Lower lobe of right lung (tissue), 2 donors: ENCODE measurements around the gene ZNF615. TPM values are rescaled to one million over a fixed set of nuclear protein-coding genes. Genes with fewer than 3 reads are reported as not detected.

Experiments used
- ATAC-seq, 2 donors: fragments of 200-7000 bp; cut with Tn5 transposase; one replicate each; pipeline ENCODE4 v1.9.1; 2020 to 2022; ENCODE audit warnings: mild to moderate bottlenecking in 2 of 2, moderate library complexity in 2 of 2
- DNase-seq: peaks from one replicate; pipeline ENCODE4 v3.0.0-alpha.2; 2020
- H3K27ac ChIP-seq: fragments of 200-600 bp; one replicate; pipeline ENCODE4 v1.8.0; 2022
- H3K27me3 ChIP-seq: fragments of 200-600 bp; one replicate; pipeline ENCODE4 v1.8.0; 2022; ENCODE audit warnings: low read depth
- H3K36me3 ChIP-seq: fragments of 200-600 bp; one replicate; pipeline ENCODE4 v1.8.0; 2022; ENCODE audit warnings: mild to moderate bottlenecking
- H3K4me1 ChIP-seq: fragments of 200-600 bp; one replicate; pipeline ENCODE4 v1.8.0; 2022
- H3K4me3 ChIP-seq: fragments of 200-600 bp; one replicate; pipeline ENCODE4 v1.8.0; 2022; ENCODE audit warnings: mild to moderate bottlenecking
- H3K9me3 ChIP-seq: fragments of 200-600 bp; one replicate; pipeline ENCODE4 v1.8.0; 2022
- CTCF ChIP-seq: fragments of 200-600 bp; IDR thresholded peaks from one replicate; pipeline ENCODE4 v1.8.0; 2022; ENCODE audit warnings: antibody characterized with exemption, mild to moderate bottlenecking
- intact Hi-C: fragments of 100-400 bp; cut with DNase I; formaldehyde crosslinking; loops from one replicate; pipeline ENCODE4 v1.11.0; 2022
- total RNA-seq: library from RNA; stranded (reverse); fragmentation: NEBNext Ultra II Directional; extraction: Animal tissue kit (Norgen Biotek cat#: 25700); gene quantifications from one replicate; pipeline ENCODE4 v1.2.1, GENCODE V29; 2021
- donor health status: DM: no; HTN: yes; CAD: no; lungs with severe emphysema.

Gene ZNF615
- total RNA-seq, 1 donor from 2014 or later = 9.6 TPM

DNA sequence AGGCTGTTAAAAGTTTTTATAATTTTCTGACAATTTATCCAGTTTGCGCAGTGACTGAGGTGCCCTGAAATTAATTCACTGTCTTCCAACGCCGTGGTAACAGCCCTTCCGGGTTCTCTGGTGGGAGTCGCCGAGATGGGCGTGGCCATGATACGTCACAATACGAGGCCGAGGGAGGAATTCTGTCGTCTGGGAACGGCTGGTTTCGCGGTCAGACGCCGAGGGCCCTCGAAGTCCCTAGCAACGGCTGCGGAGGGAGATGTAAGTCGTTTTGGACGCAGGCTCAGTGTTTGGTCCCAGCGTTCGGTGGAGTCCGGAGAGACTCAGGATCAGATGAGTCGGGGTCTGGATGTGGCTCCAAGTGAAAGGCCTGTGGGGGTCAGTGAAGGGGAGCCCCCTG is 59.0 kb downstream of the ZNF615 start:
- DNase-seq (no peak), ATAC-seq (peak in 1 of 2 donors; percentile 18)
- H3K27me3 ChIP-seq = no peaks in the 10 kb centered on the region
- TF ChIP-seq CTCF = no peak
- no peaks in the 10 kb centered on the region for H3K4me1 ChIP-seq
- H3K4me3 ChIP-seq = peak overlapping the region; percentile 6
- peaks cover 10% of the 10 kb centered on the region for H3K36me3 ChIP-seq
- intact Hi-C loops = no loop called here
- peak overlapping the region; percentile 18 for H3K27ac ChIP-seq
- peaks cover 86% of the 10 kb centered on the region for H3K9me3 ChIP-seq

- intact Hi-C loops = no loop called here
- Histone ChIP-seq H3K27ac (no peak overlapping the region), H3K9me3 (peaks cover 93% of the 10 kb centered on the region), H3K4me1 (no peaks in the 10 kb centered on the region), H3K36me3 (peaks cover 33% of the 10 kb centered on the region), H3K27me3 (no peaks in the 10 kb centered on the region), H3K4me3 (no peak overlapping the region)
- no peak for ATAC-seq
- no peak for DNase-seq
- no peak for TF ChIP-seq CTCF
Measured at GRCh38 chr19:51946602-51947001, 61.4 kb downstream of the ZNF615 start.

DNA sequence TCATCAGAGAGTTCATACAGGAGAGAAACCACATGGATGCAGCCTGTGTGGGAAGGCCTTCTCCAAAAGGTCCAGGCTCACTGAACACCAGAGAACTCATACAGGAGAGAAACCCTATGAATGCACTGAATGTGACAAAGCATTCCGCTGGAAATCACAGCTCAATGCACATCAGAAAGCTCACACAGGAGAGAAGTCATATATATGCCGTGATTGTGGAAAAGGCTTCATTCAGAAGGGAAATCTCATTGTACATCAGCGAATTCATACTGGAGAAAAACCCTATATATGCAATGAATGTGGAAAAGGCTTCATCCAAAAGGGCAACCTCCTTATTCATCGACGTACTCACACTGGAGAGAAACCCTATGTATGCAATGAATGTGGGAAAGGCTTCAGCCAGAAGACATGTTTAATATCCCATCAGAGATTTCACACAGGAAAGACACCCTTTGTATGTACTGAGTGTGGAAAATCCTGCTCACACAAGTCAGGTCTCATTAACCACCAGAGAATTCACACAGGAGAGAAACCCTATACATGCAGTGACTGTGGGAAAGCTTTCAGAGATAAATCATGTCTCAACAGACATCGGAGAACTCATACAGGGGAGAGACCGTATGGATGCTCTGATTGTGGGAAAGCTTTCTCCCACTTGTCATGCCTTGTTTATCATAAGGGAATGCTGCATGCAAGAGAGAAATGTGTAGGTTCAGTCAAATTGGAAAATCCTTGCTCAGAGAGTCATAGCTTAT is 63.0 kb downstream of the ZNF615 start:
- H3K36me3 ChIP-seq = peaks cover 50% of the 10 kb centered on the region
- no peaks in the 10 kb centered on the region for H3K27me3 ChIP-seq
- intact Hi-C loops = no loop called here
- no peak for TF ChIP-seq CTCF
- DNase-seq (no peak), ATAC-seq (no peak)
- H3K4me3 ChIP-seq = no peak overlapping the region
- H3K4me1 ChIP-seq = no peaks in the 10 kb centered on the region
- H3K9me3 ChIP-seq = peaks cover 98% of the 10 kb centered on the region
- H3K27ac ChIP-seq = no peak overlapping the region

Other genes starting within 250 kb of the ZNF615 start
- gene FPR2, start 247.0 kb downstream of the ZNF615 start, total RNA-seq = 29.4 TPM
- 62.3 TPM for gene FPR3, start 213.1 kb downstream of the ZNF615 start, total RNA-seq
- gene ZNF577, start 120.3 kb downstream of the ZNF615 start, total RNA-seq = 10.7 TPM
- 14.3 TPM for gene ZNF649, start 103.2 kb downstream of the ZNF615 start, total RNA-seq
- 7.9 TPM for gene ZNF613, start 80.7 kb downstream of the ZNF615 start, total RNA-seq
- 13.7 TPM for gene ZNF350, start 21.4 kb downstream of the ZNF615 start, total RNA-seq
- 7.1 TPM for gene ZNF614, start 20.2 kb upstream of the ZNF615 start, total RNA-seq
- 11.3 TPM for gene ZNF432, start 40.6 kb upstream of the ZNF615 start, total RNA-seq
- 25.3 TPM for gene ZNF841, start 87.6 kb upstream of the ZNF615 start, total RNA-seq
- 13.4 TPM for gene ZNF616, start 131.7 kb upstream of the ZNF615 start, total RNA-seq
- gene ZNF836, start 163.4 kb upstream of the ZNF615 start, total RNA-seq = 15.9 TPM
- 154 TPM for gene PPP2R1A, start 181.8 kb upstream of the ZNF615 start, total RNA-seq